ENCODE measurements around the gene GPRASP1. TPM values are rescaled to one million over a fixed set of nuclear protein-coding genes. Genes with fewer than 3 reads are reported as not detected.
"Not testable (repeated sequence)": the region's sequence is repeated elsewhere in the genome, so short reads cannot be mapped to it uniquely, and the experiment has no call there.

The GPRASP1 gene
- total RNA-seq, 1 experiment from 2014 or later, result 3.2 TPM

- peaks cover 9 to 30% (median 12%) of the 10 kb centered on the region in 3 experiments; a peak in 6 of 7 replicates for H3K36me3 Mint-ChIP-seq (ENCODE audit: insufficient read depth in 1 of 3, low read depth in 3 of 3)
- Histone ChIP-seq H3K4ac (ENCODE audit: low read depth, low read length) (no peak overlapping the region), H3K27me3 (ENCODE audit: insufficient read depth, low read length) (no peaks in the 10 kb centered on the region), H3K4me1 (ENCODE audit: insufficient read depth, low read length) (no peaks in the 10 kb centered on the region), H3T11ph (ENCODE audit: low read length) (no peak overlapping the region), H3K79me2 (ENCODE audit: insufficient read depth, low read length) (no peaks in the 10 kb centered on the region), H4K5ac (ENCODE audit: insufficient read length, low read depth, low read length) (no peak overlapping the region), H2AFZ (ENCODE audit: low read length) (no peak overlapping the region), H3K18ac (ENCODE audit: insufficient read length, low read depth, low read length) (no peak overlapping the region), H3K79me1 (ENCODE audit: insufficient read depth, low read depth, low read length, poor library complexity, severe bottlenecking) (no peaks in the 10 kb centered on the region), H3K27ac (ENCODE audit: insufficient read length, low read depth, low read length) (no peak overlapping the region), H2AK5ac (ENCODE audit: insufficient read length, low read length) (no peak overlapping the region), H4K8ac (replicated peaks; ENCODE audit: insufficient read length, low read depth, low read length) (no peak overlapping the region), H4K91ac (ENCODE audit: insufficient read length, low read depth, low read length) (no peak overlapping the region), H3K23me2 (ENCODE audit: insufficient read length, low read depth, low read length, poor library complexity, severe bottlenecking) (peaks cover 3% of the 10 kb centered on the region), H2BK120ac (ENCODE audit: low read depth, low read length, poor library complexity, severe bottlenecking) (no peak overlapping the region), H2BK15ac (ENCODE audit: low read depth, low read length) (no peak overlapping the region), H3K4me2 (ENCODE audit: insufficient read depth, insufficient read length, low read length) (peak overlapping the region; percentile 50), H3K23ac (ENCODE audit: insufficient read length, low read depth, low read length) (no peak overlapping the region), H3K9me3 (ENCODE audit: control insufficient read depth, low read depth, low read length) (peaks cover 34% of the 10 kb centered on the region), H2BK20ac (ENCODE audit: low read depth, low read length, poor library complexity, severe bottlenecking) (no peak overlapping the region), H2BK5ac (ENCODE audit: insufficient read length, low read length) (no peak overlapping the region), H4K20me1 (ENCODE audit: control insufficient read depth, insufficient read depth, insufficient read length) (no peaks in the 10 kb centered on the region), H2BK12ac (ENCODE audit: insufficient read length, low read depth, low read length) (no peak overlapping the region), H3K9ac (ENCODE audit: extremely low read depth, insufficient read length, low read length) (peak overlapping the region; percentile 69), H3K14ac (ENCODE audit: insufficient read depth, low read length) (no peak overlapping the region), H3K56ac (ENCODE audit: insufficient read length, low read depth, low read length) (no peak overlapping the region)
- H3K9me3 Mint-ChIP-seq, result peaks cover 62 to 75% of the 10 kb centered on the region in 2 experiments
- DNase-seq, result peak; percentile 81
- peaks cover 2% of the 10 kb centered on the region; the same call in 1 of the 2 replicates for H3K27me3 Mint-ChIP-seq (ENCODE audit: low read depth)
- WGBS (ENCODE audit: extremely low coverage, insufficient read length, low lambda C conversion rate), result no CpG with 5 or more reads among the region's 27 CpGs
- H3K4me3 Mint-ChIP-seq, result peak overlapping the region; percentile 80 to 90
- peaks cover 2 to 4% of the 10 kb centered on the region in 2 experiments; a peak in 2 of 4 replicates for H3K4me1 Mint-ChIP-seq
- H3K27ac Mint-ChIP-seq, result peak overlapping the region in 1 of 3 experiments; percentile 96; a peak in 3 of 7 replicates
- peak; percentile 32; the same call in 1 of the 3 replicates for TF ChIP-seq CTCF (conservative IDR thresholded peaks at IDR 0.05)
Observed at GRCh38 chrX:102659790-102660757, 8.8 kb downstream of the GPRASP1 start.

- H2BK5ac ChIP-seq (ENCODE audit: insufficient read length, low read length); H3T11ph ChIP-seq (ENCODE audit: low read length); H2AFZ ChIP-seq (ENCODE audit: low read length); H3K27me3 ChIP-seq (ENCODE audit: insufficient read depth, low read length); DNase-seq; H4K91ac ChIP-seq (ENCODE audit: insufficient read length, low read depth, low read length); H3K18ac ChIP-seq (ENCODE audit: insufficient read length, low read depth, low read length); H2BK20ac ChIP-seq (ENCODE audit: low read depth, low read length, poor library complexity, severe bottlenecking); H3K79me1 ChIP-seq (ENCODE audit: insufficient read depth, low read depth, low read length, poor library complexity, severe bottlenecking); H2BK120ac ChIP-seq (ENCODE audit: low read depth, low read length, poor library complexity, severe bottlenecking); H4K5ac ChIP-seq (ENCODE audit: insufficient read length, low read depth, low read length); H3K27ac Mint-ChIP-seq; H3K79me2 ChIP-seq (ENCODE audit: insufficient read depth, low read length); H3K23ac ChIP-seq (ENCODE audit: insufficient read length, low read depth, low read length); H4K20me1 ChIP-seq (ENCODE audit: control insufficient read depth, insufficient read depth, insufficient read length); H3K4me1 ChIP-seq (ENCODE audit: insufficient read depth, low read length); H3K56ac ChIP-seq (ENCODE audit: insufficient read length, low read depth, low read length); H3K4ac ChIP-seq (ENCODE audit: low read depth, low read length); H3K23me2 ChIP-seq (ENCODE audit: insufficient read length, low read depth, low read length, poor library complexity, severe bottlenecking); H3K14ac ChIP-seq (ENCODE audit: insufficient read depth, low read length); H4K8ac ChIP-seq (replicated peaks; ENCODE audit: insufficient read length, low read depth, low read length); H3K4me3 Mint-ChIP-seq; H3K9ac ChIP-seq (ENCODE audit: extremely low read depth, insufficient read length, low read length); H3K4me1 Mint-ChIP-seq; H2BK15ac ChIP-seq (ENCODE audit: low read depth, low read length); H3K27ac ChIP-seq (ENCODE audit: insufficient read length, low read depth, low read length); H3K27me3 Mint-ChIP-seq (ENCODE audit: low read depth); H2BK12ac ChIP-seq (ENCODE audit: insufficient read length, low read depth, low read length); H2AK5ac ChIP-seq (ENCODE audit: insufficient read length, low read length); H3K4me2 ChIP-seq (ENCODE audit: insufficient read depth, insufficient read length, low read length): not testable (repeated sequence)
- H3K36me3 Mint-ChIP-seq (ENCODE audit: insufficient read depth in 1 of 3, low read depth in 3 of 3), result peaks cover 15 to 19% (median 16%) of the 10 kb centered on the region in 3 experiments
- peaks cover 66 to 85% of the 10 kb centered on the region in 2 experiments for H3K9me3 Mint-ChIP-seq
- WGBS (ENCODE audit: extremely low coverage, insufficient read length, low lambda C conversion rate), result no CpG with 5 or more reads among the region's 4 CpGs
- H3K9me3 ChIP-seq (ENCODE audit: control insufficient read depth, low read depth, low read length), result peaks cover 14% of the 10 kb centered on the region
Observed at GRCh38 chrX:102663820-102664219, 12.5 kb downstream of the GPRASP1 start.

Measured in H9 (cell line).